Ascending aorta (tissue), 2 donors: Measurements from ENCODE around the gene SFMBT1. TPM values are rescaled to one million over a fixed set of nuclear protein-coding genes. Genes with fewer than 3 reads are reported as not detected.

Experiments
- DNase-seq, 2 donors: peaks; one replicate each; pipeline ENCODE4 v3.0.0-alpha.2; 2019; ENCODE audit warnings: low spot score in 2 of 2
- H3K27ac ChIP-seq, 2 donors: fragments of 200-600 bp; sonication (generic); one replicate each; pipeline ENCODE4 v1.5.1; 2016 to 2017; ENCODE audit warnings: mild to moderate bottlenecking in 1 of 2
- H3K27me3 ChIP-seq: fragments of 200-600 bp; sonication (generic); one replicate; pipeline ENCODE4 v1.5.1; 2017
- H3K36me3 ChIP-seq, 2 donors: fragments of 200-600 bp; sonication (generic); one replicate each; pipeline ENCODE4 v1.5.1; 2016
- H3K4me1 ChIP-seq, 2 donors: fragments of 200-600 bp; sonication (generic); one replicate each; pipeline ENCODE4 v1.5.1; 2016 to 2017; ENCODE audit warnings: mild to moderate bottlenecking in 1 of 2
- H3K4me3 ChIP-seq, 2 donors: fragments of 200-600 bp; sonication (generic); one replicate each; pipeline ENCODE4 v1.5.1; 2016 to 2017; ENCODE audit warnings: mild to moderate bottlenecking in 1 of 2
- H3K9me3 ChIP-seq, 2 donors: fragments of 200-600 bp; sonication (generic); one replicate each; pipeline ENCODE4 v1.5.1; 2016
- CTCF ChIP-seq, 3 experiments: fragments of 200-600 bp in 2 of 3; fragments of 450-650 bp in 1 of 3; sonication (generic) in 2 of 3; IDR thresholded peaks; one replicate each; pipeline ENCODE4 v1.5.1; 2016 to 2019; ENCODE audit warnings: antibody characterized with exemption in 3 of 3, mild to moderate bottlenecking in 1 of 3, moderate library complexity in 1 of 3
- intact Hi-C: fragments of 100-400 bp; cut with DNase I; formaldehyde crosslinking; loops from one replicate; pipeline ENCODE4 v1.15.1; 2023
- total RNA-seq: library from RNA; depleted of rRNA; stranded (reverse); fragments of >200 nt; gene quantifications from one replicate; pipeline ENCODE4 v1.1.0, GENCODE V29; 2016

The SFMBT1 gene
- total RNA-seq, 1 donor from 2014 or later: 1.4 TPM

DNA sequence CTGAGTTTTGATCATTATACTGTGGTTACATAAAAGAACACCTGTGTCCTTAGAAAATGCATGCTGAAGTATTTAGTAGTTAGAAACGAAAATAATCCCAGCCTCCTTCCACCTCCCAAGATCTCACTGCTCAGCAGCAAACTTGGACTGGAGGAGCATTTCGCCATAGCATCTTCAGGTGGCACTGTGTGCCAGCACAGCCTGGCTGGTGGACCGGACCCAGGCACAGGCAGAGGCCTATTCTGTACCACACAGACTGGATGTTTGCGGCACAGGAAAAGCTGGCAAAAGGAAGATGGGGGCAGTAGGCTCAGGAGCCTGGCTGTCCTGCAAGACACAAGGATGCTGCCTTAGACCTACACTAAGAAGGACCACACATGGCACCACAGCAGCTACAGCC lies 158.7 kb downstream of the SFMBT1 start:
- TF ChIP-seq CTCF (IDR thresholded peaks at IDR 0.05): no peak
- H3K9me3 ChIP-seq: no peaks in the 10 kb centered on the region
- H3K4me1 ChIP-seq: peaks cover 13 to 36% of the 10 kb centered on the region in 2 donors
- no peak overlapping the region for H3K4me3 ChIP-seq
- intact Hi-C loops: no loop called here
- H3K36me3 ChIP-seq: peaks cover 0 to 15% of the 10 kb centered on the region in 2 donors
- H3K27me3 ChIP-seq: no peaks in the 10 kb centered on the region
- DNase-seq: no peak
- no peak overlapping the region for H3K27ac ChIP-seq

DNA sequence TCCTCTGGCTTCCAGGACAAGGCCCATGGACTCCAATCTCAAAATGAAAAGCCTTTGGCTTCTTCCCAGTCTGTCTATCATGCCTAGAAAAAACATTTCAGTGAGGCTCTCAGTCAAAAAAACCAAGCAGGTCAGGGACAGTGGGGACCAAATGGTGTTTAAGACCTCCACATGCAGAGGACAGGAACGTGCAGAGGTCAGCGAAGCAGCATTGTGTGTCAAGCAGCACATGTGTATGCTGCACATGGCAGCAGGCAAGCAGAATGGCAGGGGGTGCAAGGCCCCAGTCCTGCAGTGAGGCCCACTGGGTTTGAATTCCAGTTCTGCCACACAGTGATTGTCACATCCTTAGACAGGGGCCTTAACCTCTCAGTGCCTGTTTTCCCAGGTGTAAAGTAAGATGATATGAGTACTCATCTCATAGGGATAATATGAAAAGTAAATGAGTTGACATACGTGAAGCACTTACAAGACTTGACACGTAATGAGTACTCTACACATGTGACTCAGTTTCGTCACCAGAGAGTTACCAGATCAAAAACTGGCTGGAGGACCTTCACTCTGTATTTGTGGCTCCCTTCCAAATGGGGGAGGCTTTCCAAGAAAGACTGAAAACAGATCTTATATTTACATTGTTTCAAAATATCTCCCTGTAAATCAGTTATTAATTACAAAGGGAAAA lies 159.7 kb downstream of the SFMBT1 start:
- H3K36me3 ChIP-seq: peaks cover 0 to 15% of the 10 kb centered on the region in 2 donors
- no peak for TF ChIP-seq CTCF (IDR thresholded peaks at IDR 0.05)
- H3K4me3 ChIP-seq: no peak overlapping the region
- DNase-seq: no peak
- intact Hi-C loops: no loop called here
- no peaks in the 10 kb centered on the region for H3K27me3 ChIP-seq
- H3K9me3 ChIP-seq: no peaks in the 10 kb centered on the region
- H3K4me1 ChIP-seq: peaks cover 4 to 27% of the 10 kb centered on the region in 2 donors
- no peak overlapping the region for H3K27ac ChIP-seq

DNA sequence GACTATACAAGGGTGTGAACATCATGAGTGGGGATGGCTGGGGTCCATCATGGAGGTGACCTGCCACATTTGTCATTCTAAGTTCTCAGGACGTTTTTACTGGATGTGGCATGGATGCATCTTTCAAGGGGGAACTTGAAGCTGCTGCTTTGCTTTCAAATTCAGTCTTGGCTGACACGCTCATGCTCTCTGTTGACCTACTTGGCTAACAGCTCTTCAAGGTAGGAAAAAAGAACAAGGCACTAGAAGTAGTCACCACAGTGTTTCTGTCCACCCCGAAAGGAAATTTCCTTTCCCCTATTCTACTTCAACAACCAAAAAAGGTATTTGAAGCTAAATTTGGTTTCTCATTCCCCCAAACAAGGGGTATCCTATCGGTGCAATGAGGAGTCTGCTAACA lies 163.5 kb downstream of the SFMBT1 start:
- H3K9me3 ChIP-seq: no peaks in the 10 kb centered on the region
- no peak overlapping the region for H3K4me3 ChIP-seq
- no peaks in the 10 kb centered on the region for H3K27me3 ChIP-seq
- no peak for DNase-seq
- H3K27ac ChIP-seq: no peak overlapping the region
- no peak for TF ChIP-seq CTCF (IDR thresholded peaks at IDR 0.05)
- H3K4me1 ChIP-seq: peaks cover 0 to 10% of the 10 kb centered on the region in 2 donors
- intact Hi-C loops: no loop called here
- H3K36me3 ChIP-seq: peaks cover 0 to 26% of the 10 kb centered on the region in 2 donors

GRCh38 chr3:52881871-52882270 lies 164.0 kb downstream of the SFMBT1 start:
- no peak for DNase-seq
- no peak for TF ChIP-seq CTCF (IDR thresholded peaks at IDR 0.05)
- intact Hi-C loops: no loop called here
- Histone ChIP-seq H3K27ac (no peak overlapping the region), H3K9me3 (no peaks in the 10 kb centered on the region), H3K27me3 (no peaks in the 10 kb centered on the region), H3K4me1 (peaks cover 0 to 10% of the 10 kb centered on the region in 2 donors), H3K4me3 (no peak overlapping the region), H3K36me3 (peaks cover 0 to 26% of the 10 kb centered on the region in 2 donors)

DNA sequence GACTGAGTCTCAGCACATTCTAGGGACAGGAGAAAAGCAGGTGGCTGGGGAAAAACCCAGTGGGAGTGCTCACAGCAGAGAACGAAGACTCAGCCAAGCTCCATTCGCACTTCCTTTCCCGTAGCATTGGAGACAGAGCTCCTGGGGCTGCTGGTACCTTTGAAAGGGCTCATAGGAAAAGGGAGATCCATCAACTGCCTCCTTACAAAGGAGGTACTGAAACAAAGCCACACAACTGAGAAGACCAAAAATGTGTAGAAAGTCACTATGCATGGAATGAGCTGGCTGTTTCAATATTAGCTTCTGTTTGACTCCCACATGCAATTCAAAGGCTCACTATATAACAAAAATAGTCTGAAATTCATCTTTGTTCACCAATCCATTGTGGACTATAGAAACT lies 165.4 kb downstream of the SFMBT1 start:
- no peak overlapping the region for H3K27ac ChIP-seq
- intact Hi-C loops: no loop called here

More for the DNA sequence above, 165.4 kb downstream of the SFMBT1 start:
- Histone ChIP-seq H3K9me3 (no peaks in the 10 kb centered on the region), H3K4me3 (no peak overlapping the region), H3K27me3 (no peaks in the 10 kb centered on the region), H3K4me1 (no peaks in the 10 kb centered on the region), H3K36me3 (peaks cover 0 to 19% of the 10 kb centered on the region in 2 donors)
- TF ChIP-seq CTCF (IDR thresholded peaks at IDR 0.05): no peak
- no peak for DNase-seq
